ENCODE results near the gene UBE2E2. TPM values are rescaled to one million over a fixed set of nuclear protein-coding genes. Genes with fewer than 3 reads are reported as not detected.

UBE2E2 gene
- total RNA-seq, 1 donor from 2014 or later, result 32.5 TPM

GRCh38 chr3:23431764-23432163 is 228.6 kb downstream of the UBE2E2 start:
- TF ChIP-seq, protein P1, sequence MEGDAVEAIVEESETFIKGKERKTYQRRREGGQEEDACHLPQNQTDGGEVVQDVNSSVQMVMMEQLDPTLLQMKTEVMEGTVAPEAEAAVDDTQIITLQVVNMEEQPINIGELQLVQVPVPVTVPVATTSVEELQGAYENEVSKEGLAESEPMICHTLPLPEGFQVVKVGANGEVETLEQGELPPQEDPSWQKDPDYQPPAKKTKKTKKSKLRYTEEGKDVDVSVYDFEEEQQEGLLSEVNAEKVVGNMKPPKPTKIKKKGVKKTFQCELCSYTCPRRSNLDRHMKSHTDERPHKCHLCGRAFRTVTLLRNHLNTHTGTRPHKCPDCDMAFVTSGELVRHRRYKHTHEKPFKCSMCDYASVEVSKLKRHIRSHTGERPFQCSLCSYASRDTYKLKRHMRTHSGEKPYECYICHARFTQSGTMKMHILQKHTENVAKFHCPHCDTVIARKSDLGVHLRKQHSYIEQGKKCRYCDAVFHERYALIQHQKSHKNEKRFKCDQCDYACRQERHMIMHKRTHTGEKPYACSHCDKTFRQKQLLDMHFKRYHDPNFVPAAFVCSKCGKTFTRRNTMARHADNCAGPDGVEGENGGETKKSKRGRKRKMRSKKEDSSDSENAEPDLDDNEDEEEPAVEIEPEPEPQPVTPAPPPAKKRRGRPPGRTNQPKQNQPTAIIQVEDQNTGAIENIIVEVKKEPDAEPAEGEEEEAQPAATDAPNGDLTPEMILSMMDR (IDR thresholded peaks at IDR 0.05; ENCODE audit: unreplicated experiment), result no peak
- no peak overlapping the region for H3K4me3 Mint-ChIP-seq (ENCODE audit: low read depth)
- H3K9me3 Mint-ChIP-seq (ENCODE audit: low read depth), result no peaks in the 10 kb centered on the region
- no peak for DNase-seq (ENCODE audit: low spot score, unreplicated experiment)
- H3K36me3 Mint-ChIP-seq (ENCODE audit: insufficient read depth), result no peaks in the 10 kb centered on the region
- H3K4me1 Mint-ChIP-seq (ENCODE audit: low read depth), result no peaks in the 10 kb centered on the region
- H3K27me3 Mint-ChIP-seq, result no peaks in the 10 kb centered on the region
- H3K27ac Mint-ChIP-seq, result no peak overlapping the region

GRCh38 chr3:23435318-23435717 is 232.2 kb downstream of the UBE2E2 start:
- TF ChIP-seq, protein P1 (IDR thresholded peaks at IDR 0.05; ENCODE audit: unreplicated experiment), result no peak
- no peak for DNase-seq (ENCODE audit: low spot score, unreplicated experiment)
- H3K9me3 Mint-ChIP-seq (ENCODE audit: low read depth), result no peaks in the 10 kb centered on the region
- H3K4me3 Mint-ChIP-seq (ENCODE audit: low read depth), result no peak overlapping the region
- no peak overlapping the region for H3K27ac Mint-ChIP-seq
- no peaks in the 10 kb centered on the region for H3K4me1 Mint-ChIP-seq (ENCODE audit: low read depth)
- H3K36me3 Mint-ChIP-seq (ENCODE audit: insufficient read depth), result no peaks in the 10 kb centered on the region
- H3K27me3 Mint-ChIP-seq, result no peaks in the 10 kb centered on the region

GRCh38 chr3:23435904-23436303 is 232.8 kb downstream of the UBE2E2 start:
- H3K4me3 Mint-ChIP-seq (ENCODE audit: low read depth), result no peak overlapping the region
- DNase-seq (ENCODE audit: low spot score, unreplicated experiment), result no peak
- TF ChIP-seq, protein P1 (IDR thresholded peaks at IDR 0.05; ENCODE audit: unreplicated experiment), result no peak
- no peak overlapping the region for H3K27ac Mint-ChIP-seq
- no peaks in the 10 kb centered on the region for H3K4me1 Mint-ChIP-seq (ENCODE audit: low read depth)
- H3K27me3 Mint-ChIP-seq, result no peaks in the 10 kb centered on the region
- H3K36me3 Mint-ChIP-seq (ENCODE audit: insufficient read depth), result no peaks in the 10 kb centered on the region
- H3K9me3 Mint-ChIP-seq (ENCODE audit: low read depth), result no peaks in the 10 kb centered on the region

DNA sequence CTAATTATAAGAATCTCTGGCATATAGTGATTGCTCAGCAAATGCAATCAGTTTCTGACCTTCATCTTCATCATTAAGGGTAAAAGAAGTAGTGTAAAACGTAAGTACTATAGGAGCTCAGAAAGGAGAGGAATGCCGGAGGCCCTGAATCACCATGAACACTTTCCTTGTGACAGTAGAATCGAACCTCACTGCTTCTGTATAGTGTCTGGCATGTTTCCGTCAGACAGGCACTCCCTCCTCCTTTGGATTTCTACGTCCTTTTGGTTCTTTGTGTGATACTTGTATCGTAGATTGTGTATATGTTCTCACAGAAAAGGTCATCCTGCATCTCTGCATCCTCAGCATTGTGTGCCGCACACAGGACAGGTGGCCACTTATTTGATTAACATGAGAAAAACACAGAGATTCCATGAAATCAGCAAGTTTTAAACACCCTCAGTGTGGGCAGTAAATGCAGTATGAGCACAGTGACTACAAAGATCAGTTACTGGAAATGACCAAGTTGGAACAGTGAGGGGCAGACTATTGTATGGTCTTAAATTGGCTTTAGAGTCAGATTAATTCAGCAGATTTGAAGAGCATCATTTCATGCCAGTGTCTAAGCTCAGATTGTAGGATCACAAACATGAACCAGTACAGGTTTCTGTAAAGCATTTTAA is 234.5 kb downstream of the UBE2E2 start:
- no peaks in the 10 kb centered on the region for H3K4me1 Mint-ChIP-seq (ENCODE audit: low read depth)
- H3K36me3 Mint-ChIP-seq (ENCODE audit: insufficient read depth), result no peaks in the 10 kb centered on the region
- H3K27ac Mint-ChIP-seq, result no peak overlapping the region
- H3K4me3 Mint-ChIP-seq (ENCODE audit: low read depth), result no peak overlapping the region
- DNase-seq (ENCODE audit: low spot score, unreplicated experiment), result no peak
- H3K9me3 Mint-ChIP-seq (ENCODE audit: low read depth), result no peaks in the 10 kb centered on the region
- TF ChIP-seq, protein P1 (IDR thresholded peaks at IDR 0.05; ENCODE audit: unreplicated experiment), result no peak
- H3K27me3 Mint-ChIP-seq, result no peaks in the 10 kb centered on the region

- DNase-seq (ENCODE audit: low spot score, unreplicated experiment), result no peak
- Mint-ChIP-seq H3K27me3 (no peaks in the 10 kb centered on the region), H3K4me1 (ENCODE audit: low read depth) (no peaks in the 10 kb centered on the region), H3K36me3 (ENCODE audit: insufficient read depth) (no peaks in the 10 kb centered on the region), H3K27ac (no peak overlapping the region), H3K9me3 (ENCODE audit: low read depth) (no peaks in the 10 kb centered on the region), H3K4me3 (ENCODE audit: low read depth) (no peak overlapping the region)
- TF ChIP-seq, protein P1 (IDR thresholded peaks at IDR 0.05; ENCODE audit: unreplicated experiment), result no peak
These were observed 235.5 kb downstream of the UBE2E2 start for GRCh38 chr3:23438657-23439056.
